Measurements from ENCODE around the gene STK17A.
"Not testable (repeated sequence)": the region's sequence is repeated elsewhere in the genome, so short reads cannot be mapped to it uniquely, and the experiment has no call there.

Gene STK17A

DNA sequence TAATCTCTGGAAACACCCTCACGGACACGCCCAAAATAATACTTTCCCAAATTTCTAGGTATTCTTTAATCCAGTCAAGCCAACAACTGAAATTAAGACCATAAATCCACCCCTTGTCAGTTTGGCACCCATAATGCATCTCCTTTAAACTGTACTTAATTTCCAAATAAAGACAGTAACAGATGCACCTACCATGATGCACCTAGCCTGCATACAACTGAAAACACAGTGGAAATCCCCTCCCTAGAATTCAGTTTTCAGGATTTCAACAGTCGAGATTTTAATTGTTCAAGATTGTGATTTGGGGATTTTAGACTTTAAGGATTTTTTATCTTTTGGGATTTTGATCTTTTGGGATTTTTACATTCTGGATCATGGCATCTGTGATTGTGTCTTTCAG, 17.1 kb downstream of the STK17A start:
- no peak for DNase-seq (ENCODE audit: low spot score)

DNA sequence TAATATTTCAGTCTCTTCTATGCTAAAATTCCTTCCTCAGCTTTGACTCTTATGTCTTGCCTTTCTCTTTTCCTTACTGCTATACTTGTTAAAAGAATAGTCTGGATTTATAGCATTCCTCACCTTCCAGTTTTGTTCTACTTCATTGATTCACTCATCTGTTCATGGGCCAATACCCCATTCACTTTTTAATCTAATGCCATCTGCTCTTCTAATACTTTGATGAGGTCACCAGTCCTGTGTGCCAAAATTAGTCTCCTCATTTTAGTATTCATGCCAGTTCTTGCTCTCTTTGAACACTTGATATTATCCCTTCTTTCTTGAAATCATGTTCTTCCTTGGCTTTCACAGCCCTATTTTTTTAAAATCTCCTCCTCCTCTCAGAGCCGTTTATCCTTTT, 19.3 kb downstream of the STK17A start:
- no peak for DNase-seq (ENCODE audit: low spot score)

DNA sequence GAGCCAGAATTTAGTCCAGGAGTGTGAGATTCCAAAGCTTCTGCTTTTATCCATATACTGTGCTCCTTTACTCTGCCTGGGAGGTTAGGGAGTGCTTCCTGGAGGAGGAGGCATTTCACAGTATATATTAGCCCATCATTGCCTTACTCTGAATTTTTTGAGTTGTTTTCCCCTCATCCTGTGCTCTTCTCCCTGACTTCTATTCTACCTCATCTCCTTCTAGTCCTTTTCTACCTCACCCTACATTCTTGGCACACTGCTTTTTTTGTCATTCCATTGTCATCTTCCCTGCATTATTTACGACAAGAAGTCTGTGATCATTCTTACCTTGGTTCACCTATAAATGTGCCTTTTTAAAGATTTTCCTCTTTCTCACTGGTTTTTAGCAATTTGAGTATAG, 21.3 kb downstream of the STK17A start:
- DNase-seq (ENCODE audit: low spot score) = no peak

DNA sequence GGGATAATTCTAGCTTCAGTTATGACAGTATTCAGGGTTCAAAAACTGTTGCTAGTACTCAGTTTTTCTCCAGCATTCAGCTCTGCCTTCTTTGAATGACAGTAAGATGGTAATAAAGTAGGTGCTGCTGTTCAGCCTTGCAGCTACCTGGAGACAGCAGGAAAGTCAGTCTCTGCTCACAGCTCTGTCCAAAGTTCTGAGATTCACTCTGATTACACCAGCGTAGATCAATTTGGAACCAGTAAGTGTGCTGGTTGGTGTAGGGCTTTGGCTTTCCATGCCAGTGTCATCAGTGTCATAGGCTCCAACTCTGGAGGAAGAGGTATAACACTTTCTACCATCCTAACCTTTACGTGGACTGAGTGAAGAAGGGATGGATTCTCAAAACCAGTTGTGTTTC, 26.2 kb downstream of the STK17A start:
- no peak for DNase-seq (ENCODE audit: low spot score)

DNA sequence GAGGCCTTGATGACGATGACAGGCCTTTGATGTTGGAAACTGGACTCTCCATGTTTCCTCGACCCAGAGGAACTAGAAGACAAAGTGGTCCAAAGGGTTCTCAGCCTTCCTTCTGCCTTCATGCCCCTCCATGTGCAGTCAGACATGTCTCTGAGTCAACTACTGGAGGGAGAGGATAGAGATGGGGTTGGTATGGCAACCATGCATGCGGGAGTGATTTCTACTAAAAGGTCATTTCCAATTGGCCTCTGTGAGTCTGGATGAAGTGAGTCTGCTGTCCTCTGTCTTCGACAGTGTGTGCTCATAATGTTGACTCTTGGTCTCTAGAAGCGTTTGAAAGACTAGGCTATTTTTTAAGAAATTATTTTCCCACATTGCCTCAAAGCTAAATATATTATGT, 29.2 kb downstream of the STK17A start:
- no peak for DNase-seq (ENCODE audit: low spot score)

DNA sequence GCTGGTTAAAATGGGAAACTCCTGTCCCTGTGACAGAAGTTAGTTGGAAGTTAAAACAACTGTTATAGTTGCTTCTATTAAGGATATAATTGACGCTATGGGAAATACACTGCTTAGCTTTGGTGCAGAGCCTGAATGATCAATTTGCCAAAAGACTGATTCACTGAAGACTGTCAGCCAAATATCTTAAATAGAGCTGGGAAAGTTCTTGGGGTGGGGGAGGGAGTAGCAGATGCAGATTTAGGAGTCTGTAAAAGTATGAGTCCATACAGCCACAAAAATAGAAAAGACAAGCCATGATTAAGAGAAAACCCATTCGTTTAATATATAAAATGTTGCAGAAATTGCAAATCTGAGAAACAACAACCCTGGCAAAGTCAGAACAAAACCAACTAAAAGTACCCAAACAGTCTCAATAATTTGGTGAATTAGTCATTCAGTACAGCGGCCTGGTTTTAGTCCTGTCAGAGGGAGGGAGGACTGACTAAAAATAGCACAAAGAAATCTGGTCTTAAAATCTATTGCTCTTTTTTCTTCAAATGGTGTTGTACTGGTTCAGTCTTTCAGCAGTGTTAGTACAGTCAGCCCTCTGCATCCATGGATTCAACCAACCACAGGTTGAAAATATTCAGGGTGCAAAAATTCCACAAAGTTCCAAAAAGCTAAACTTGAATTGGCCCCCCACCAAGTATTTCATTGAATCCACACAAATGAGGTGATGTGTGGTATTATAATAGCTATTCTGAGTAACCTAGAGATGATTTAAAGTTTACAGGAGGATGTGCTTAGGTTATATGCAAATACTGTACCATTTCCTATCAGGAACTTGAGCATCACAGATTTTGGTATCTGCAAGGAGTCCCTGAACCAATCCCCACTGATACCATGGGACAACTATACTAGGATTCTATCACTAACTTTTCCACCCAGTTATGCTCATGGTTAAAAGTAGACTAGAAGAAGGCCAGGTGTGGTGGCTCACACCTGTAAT, 30.0 kb downstream of the STK17A start:
- no peak for DNase-seq (ENCODE audit: low spot score)

DNA sequence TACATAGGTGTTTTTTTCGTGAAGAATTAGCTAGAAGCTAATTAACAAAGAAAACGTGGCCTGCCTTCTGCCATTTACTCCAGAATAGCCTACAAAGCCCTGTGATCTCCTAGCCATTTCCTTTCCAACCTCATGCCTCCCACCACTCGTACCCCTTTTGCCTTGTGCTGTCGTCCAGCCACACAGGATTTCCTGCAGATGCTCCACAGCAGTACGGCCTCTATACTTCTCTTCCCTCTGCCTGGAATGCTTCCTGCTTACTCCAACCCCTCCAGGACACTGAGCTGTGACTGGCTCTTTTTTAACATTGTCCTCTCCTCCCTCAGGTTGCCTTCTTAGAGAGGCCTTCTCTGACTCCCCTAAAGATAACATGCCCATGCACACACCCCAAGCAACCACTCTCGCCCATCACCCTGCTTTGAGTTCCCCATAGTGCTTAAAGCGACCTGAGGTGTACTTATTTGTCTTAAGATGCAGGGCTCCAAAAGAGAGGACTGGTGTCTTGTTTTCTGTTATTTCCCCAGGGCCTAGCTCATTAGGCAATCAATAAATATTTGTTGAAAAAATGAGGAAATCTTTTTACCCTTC, 32.7 kb downstream of the STK17A start:
- DNase-seq (ENCODE audit: low spot score) = no peak

DNA sequence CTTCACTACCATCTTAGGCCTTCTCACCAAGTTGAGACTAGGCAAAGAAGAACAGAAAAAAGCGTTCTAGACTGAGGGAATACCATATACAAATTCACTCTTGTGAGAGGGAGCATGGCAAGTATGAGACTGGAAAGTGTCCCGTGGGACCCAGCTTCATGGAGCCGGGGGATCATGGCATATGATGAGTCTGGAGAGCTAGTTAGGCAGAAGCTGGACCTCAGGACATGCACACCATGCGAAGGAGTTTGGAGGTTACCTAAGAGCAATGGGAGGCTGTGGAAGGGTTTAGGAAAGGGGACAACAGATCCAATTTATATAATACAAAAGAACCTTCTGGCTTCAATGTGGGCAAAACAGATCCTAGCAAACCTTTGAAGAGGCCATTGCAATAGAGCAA, 34.1 kb downstream of the STK17A start:
- no peak for DNase-seq (ENCODE audit: low spot score)

DNA sequence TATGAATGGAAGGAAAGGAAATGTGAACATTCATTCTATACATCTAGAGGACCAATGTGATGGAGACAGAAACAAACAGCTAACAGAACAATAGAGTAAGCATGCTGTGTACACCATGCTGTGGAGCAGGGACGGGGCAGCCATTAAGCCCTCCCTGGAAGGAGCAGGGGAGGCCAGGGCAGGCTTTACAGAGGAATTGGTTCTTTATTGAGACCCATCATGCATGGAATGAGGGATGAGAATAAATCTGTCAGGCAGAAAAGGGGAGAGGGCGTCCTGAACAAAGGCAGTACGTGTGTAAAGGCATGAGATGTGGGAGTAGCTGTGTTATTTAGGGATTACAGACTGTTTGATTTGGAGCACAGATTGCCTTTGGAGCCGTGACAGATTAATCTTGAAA, 35.2 kb downstream of the STK17A start:
- no peak for DNase-seq (ENCODE audit: low spot score)

DNA sequence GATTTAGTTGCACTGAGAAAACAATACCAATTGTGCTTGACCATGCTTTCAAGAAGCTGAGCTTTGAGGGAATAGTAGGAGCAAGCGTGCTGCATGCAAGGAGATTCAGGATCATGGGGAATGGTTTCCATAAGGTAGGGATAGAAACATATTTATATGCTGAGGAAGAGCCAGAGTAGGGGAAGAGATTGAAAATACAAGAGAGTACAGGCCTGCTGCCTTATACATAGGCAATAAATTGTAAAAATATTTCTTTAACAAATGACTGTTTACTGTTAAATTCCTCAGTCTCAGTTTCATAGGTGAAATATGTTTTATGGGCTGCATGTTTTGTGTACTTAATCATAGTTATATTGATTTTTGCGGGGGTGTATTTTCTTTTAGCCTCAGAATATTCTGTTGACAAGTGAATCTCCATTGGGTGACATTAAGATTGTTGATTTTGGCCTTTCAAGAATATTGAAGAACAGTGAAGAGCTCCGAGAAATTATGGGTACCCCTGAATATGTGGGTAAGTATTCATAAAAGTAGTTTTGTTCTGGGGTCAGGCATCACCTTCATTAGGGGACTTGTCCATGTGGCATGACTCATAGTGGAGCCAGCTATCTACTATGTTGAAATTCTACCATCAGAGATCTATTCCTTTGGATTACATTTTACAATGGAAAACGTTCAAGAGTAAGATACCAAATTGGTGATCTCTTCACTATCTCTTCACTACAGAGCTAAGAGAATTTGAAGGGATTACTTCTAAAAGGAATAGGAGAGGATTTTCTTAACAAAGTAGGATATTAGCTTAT, 36.5 kb downstream of the STK17A start:
- DNase-seq (ENCODE audit: low spot score) = no peak

DNA sequence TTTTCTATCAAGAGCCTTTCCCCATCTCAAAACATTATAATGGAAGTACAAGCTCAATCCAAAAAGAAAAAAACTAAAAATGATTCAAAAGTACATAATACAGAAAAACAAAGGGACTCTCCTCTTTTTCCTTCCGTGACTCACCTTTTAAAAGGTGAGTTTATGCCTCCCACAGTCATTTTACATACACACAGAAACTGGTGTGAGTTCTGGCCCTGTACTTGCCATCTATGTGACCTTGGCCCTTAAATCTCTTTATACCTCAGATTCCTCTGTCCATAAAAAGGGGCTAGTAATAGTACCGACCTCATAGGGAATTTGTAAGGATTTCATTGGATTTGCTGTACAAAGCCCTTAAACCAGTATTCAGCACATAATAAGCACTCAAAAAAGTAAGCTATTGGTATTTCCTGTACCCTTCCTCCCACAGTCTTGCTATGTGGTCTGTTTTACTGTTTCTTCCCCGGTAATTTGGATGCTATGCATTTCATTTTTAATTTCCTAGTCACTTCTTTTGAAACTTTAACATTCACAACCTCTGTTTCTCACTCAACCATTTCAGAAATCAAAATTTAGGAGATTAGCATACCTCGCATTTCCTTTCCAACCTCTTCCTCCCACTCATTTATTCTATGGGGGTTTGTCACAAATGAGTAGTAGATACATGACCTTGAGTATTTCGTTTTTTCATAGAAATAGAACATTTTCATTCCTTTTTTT, 39.0 kb downstream of the STK17A start:
- DNase-seq (ENCODE audit: low spot score) = no peak

DNA sequence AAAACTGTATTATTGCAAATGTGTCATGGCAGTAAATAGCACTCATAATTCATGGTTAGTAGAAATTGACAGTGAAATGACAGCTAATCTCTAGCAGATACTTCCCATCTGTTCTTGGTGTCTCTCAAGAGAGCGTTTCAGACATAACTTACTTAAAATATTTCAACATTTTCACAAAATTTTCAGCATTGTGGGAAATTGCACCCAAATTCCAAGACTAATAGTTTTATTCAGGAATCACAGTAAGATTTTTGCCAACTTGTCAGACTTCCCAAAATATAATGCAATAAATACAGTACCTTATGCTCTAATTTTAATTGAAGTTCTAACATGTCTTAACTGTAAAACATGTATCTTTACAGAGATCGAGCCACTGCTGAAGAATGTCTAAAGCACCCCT, 41.2 kb downstream of the STK17A start:
- no peak for DNase-seq (ENCODE audit: low spot score)

DNA sequence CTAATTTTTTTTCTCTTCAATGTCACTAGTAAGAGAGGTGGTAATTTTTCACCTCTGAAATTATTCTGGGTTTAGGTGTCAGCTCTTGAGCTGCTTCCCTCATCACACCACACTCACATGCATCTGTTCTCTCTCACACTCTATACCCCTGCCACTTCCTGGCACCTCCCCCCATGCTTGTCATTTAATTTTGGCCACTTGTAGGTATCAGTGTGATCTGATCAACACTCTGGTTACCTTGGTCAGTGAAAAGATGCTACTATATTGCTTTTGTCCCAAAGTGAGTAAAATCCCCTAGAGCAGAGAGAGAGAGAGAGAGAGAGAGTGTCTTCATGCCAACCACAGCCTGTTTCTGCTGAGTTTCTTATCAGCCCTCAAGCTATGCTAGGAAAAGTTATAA, 42.5 kb downstream of the STK17A start:
- no peak for DNase-seq (ENCODE audit: low spot score)

DNA sequence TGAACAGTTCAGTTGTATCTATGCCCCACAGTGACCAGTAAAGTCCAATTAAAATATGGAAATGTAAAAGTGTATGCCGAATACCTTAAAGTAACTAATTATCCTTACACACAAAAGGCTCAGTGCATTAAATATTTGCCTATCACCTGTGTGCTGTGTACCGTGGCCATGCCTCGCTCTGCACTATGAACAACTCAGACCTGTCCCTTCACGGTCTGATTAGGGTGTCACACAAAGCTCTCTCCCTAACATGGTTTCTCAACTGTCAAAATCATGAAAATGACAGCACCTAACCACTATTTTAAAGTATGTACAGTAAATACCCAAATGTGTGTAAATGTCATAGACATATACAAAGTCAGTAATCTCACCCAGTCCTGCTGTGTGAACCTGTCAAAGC, 43.1 kb downstream of the STK17A start:
- no peak for DNase-seq (ENCODE audit: low spot score)

DNA sequence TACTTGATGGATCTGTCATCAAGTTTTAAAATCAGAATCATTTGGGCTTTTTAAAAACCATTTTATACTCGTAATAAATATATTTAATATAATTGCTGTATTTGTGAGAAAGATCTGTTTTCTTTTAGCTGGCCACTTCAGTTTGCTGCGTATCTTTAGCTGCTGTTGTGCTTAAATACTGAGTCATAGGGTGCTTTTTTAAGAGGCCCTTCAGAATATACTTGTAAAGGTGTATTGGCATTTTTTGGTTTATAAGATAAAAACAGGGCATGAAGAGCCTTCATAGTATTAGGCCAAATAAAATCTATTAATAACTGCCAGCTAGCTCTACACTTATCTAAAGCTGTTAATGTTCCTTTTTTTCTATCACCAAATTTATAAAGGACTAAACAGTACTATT, 43.8 kb downstream of the STK17A start:
- no peak for DNase-seq (ENCODE audit: low spot score)

DNA sequence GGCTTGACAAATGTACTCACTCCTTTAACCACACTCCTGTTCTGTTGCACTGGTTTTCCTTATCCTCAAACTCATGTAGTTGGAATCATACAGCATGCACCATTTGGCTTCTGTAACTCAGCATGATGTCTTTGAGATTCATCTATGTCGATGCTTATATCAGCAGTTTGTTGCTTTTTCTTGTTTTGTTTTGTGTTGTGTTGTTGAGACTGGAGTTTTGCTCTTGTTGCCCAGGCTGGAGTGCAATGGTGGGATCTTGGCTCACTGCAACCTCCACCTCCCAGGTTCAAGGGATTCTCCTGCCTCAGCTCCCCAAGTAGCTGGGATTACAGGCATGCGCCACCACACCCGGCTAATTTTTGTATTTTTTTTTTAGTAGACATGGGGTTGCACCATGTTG, 44.9 kb downstream of the STK17A start:
- not testable (repeated sequence) for DNase-seq (ENCODE audit: low spot score)

DNA sequence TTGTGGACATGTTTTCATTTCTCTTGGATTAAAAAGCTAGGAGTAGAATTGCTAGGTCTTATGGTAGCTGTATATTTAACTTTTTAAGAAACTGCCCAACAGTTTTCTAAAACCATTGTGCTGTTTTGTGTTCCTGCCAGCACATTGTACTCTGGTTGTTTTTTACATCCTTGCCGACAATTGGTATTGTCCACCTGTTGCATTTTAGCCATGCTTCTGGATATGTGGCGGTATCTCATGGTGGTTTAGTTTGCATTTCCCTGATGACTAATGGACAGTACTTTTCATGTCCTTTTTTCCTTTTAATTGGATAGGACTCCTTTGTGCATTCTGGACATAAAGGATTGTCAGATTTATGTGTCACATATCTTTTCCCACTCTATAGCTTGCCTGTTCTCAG, 45.5 kb downstream of the STK17A start:
- no peak for DNase-seq (ENCODE audit: low spot score)

DNA sequence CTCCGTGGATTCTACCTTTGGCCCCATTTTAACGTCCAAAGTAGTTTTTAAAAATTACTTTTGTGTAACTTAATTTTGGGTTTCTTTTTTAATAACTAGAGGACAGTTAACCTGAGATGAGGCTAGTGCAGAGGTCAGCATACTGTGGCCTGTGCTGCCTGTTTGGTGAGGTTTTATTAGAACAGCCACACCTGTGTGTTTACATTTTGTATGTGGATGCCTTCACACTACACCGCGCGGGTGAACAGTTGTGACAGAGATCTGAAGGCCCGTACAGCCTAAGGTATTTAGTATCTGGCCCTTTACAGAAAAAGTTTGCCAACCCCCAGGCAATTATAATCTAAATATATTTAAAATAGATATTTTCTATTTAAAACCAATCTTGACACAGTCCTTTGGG, 46.9 kb downstream of the STK17A start:
- DNase-seq (ENCODE audit: low spot score) = no peak

DNA sequence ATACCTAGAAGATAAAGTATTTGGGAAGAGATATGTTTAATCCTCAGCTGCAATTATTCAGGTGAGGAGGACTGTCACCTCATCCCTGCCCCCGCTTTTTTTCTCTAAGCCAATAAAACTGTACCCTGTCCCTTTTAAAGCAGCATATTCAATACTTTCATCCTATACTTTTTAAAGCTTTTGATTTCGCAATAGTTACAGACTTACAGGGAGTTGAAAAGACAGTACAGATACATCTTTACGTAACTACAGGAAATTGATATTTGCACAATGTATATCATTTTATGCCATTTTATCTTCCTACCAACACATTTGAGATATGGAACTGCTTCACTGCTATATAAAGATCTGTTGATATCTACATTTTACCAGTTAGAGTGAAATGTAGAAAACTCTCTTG, 47.6 kb downstream of the STK17A start:
- DNase-seq (ENCODE audit: low spot score) = no peak

DNA sequence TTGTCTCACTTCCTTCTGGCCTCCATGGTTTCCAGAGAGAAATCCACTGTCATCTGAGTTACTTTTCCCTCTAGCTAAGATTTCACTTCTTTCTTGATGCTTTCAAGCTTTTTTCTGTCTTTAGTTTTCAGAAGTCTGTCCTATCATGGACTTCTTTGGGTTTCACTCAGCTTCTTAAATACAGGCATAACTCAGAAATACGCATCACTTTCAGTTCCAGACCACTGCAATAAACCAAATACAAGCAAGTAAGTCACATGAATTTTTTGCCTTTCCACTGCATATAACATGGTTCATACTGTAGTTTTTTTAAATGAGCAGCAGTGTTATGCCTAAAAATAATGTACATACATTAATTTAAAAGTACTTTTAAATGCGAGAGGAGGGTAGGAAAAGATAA, 48.7 kb downstream of the STK17A start:
- DNase-seq (ENCODE audit: low spot score) = no peak

DNA sequence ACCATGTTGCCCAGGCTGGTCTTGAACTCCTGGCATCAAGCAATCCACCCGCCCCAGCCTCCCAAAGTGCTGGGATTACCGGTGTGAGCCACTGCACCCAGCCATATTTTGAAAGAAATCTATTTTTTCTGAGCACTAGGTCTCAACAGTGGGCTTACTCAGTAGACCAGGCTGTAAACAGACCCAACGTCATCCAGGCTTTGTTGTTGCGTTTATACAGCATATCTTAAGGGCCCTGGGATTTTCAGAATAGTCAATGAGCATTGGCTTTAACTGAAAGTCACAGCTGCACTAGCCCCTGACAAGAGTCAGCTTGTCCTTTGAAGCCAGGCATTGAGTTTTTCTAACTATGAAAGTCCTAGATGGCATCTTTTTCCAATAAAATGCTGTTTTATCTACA, 49.8 kb downstream of the STK17A start:
- DNase-seq (ENCODE audit: low spot score) = no peak

DNA sequence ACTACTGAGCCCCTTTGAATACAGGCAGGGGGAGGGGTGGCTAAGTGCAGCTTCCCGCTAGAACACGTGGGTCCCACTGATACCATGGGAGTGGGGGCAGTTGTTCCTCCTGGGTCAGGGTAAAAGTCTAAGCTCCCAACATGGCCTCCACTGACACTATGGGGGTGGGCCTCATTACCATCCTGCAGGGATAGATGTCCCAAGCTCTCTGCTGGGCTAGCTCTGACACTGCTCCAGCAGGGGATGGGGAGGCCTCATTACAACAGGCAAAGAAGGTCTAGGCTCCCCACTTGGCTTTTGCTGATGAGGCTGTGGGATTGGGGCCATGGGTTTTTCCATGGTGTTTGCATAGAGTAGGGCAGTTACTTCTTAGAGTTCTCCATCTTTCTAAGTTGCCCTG, 51.5 kb downstream of the STK17A start:
- no peak for DNase-seq (ENCODE audit: low spot score)
